NCI-H1417 treated with DMSO at 0.1 percent for 48 hours (cell line): ENCODE measurements around the gene GPRC5D.

ENCODE experiments used
- DNase-seq: peaks from one replicate; lab custom pipeline; 2025; lab: John Stamatoyannopoulos, UW

The GPRC5D gene

GRCh38 chr12:12907552-12907951 is 44.4 kb downstream of the GPRC5D start:
- DNase-seq, result no peak

GRCh38 chr12:12903642-12904609 is 48.0 kb downstream of the GPRC5D start:
- no peak for DNase-seq

DNA sequence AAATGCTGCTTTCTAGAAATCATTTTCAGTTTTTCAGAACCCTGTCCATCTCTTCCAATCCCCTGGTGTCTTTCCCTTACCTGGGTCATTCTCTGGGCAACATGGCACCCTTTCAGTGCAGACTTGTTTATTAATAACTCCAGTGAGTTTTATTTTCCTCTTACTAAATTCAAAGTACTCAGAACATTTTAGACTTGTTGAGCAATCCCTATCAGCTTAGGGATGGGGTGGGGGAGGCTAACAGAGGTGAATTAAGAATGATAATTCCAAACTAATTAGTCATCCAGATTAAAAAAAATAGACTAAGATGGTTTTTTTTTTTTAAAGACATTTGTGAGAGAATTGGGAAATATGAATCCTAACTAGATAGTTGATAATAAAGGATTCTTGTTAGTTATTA is 49.9 kb downstream of the GPRC5D start:
- DNase-seq, result no peak

- DNase-seq, result no peak
These were observed 50.7 kb downstream of the GPRC5D start for GRCh38 chr12:12901158-12901791.

DNA sequence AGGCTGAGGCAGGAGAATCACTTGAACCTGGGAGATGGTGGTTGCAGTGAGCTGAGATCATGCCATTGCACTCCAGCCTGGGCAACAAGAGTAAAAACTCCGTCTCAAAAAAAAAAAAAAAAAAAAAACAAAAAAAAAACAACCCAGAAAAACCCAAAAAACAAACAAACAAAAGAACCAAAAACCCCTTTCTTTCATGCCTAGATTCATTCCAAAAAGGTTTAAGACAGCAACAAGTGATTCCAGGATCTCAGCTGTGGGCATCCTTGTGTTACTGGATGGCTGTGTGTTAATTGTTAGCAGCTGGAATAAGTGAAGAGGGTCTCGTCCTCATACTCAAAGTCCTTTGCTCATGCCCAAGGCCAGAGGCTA is 51.2 kb downstream of the GPRC5D start:
- DNase-seq, result no peak

DNA sequence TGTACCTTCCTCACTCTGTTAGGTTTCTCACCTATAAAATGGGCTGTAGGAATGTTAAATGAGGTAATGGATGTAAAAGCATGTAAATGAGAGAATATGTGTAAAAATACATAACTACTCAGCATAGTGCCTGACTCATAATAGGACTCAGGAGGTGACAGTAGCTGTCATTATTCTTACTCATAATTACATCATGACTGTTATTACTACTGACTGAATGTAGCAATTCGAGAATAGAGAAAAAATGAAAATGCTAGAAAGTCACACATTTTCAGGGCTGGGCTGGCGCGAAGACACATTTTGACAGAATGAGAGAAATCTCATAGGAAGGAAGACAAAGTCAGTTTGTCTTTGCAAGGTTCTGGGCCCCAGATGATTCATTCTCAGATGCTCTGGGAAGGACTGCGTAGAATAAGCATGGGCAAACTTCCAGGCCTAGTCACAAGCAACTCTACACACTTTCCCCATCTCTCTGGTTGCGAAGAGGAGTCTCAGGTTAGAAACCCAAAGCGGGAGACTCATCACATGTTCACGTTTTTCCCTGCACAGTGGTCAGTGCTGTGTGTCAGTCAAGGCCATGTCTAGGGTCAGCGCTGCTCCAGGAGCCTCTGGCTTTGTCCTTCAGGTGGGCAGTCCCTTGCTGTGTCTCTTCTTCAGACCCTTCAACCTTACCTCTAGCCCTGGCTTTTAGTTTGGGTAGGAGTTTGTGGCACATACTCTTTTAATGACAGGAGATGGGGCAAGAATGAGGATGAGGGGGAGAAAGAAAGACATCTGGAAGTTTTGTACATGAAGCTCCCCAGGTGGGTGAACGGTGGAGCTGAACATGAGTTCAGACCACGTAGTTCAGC is 52.2 kb downstream of the GPRC5D start:
- DNase-seq, result no peak

DNA sequence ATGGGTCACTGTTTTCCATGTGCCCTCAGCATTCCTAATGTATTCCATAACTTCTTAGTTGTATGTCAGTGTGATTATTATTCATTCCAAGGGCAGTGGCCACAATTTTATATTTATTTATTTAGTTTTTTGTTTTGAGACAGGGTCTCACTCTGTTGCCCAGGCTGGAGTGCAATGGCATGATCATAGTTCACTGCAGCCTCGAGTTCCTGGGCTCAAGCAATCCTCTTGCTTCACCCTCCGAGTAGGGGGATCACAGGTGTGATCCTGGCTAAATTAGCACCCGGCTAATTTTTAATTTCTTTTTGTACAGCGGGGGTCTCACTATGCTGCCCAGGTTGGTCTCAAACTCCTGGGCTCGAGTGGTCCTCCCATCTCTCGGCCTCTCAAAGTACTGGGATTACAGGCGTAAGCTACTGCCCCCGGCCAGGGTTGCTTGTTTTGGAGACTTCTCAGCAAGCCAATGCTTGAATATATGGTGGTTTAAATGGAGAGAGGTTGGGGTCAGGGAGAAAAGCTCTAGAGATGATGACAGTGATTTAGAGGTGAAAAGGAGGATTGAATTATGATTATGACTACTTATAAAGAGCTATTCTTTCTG is 53.0 kb downstream of the GPRC5D start:
- DNase-seq, result no peak

- DNase-seq, result no peak
These were observed 53.7 kb downstream of the GPRC5D start for GRCh38 chr12:12898136-12898717.

GRCh38 chr12:12897302-12897701 is 54.7 kb downstream of the GPRC5D start:
- no peak for DNase-seq

- no peak for DNase-seq
These were observed 55.7 kb downstream of the GPRC5D start for GRCh38 chr12:12896260-12896659.

GRCh38 chr12:12893438-12893837 is 58.5 kb downstream of the GPRC5D start:
- DNase-seq, result no peak

DNA sequence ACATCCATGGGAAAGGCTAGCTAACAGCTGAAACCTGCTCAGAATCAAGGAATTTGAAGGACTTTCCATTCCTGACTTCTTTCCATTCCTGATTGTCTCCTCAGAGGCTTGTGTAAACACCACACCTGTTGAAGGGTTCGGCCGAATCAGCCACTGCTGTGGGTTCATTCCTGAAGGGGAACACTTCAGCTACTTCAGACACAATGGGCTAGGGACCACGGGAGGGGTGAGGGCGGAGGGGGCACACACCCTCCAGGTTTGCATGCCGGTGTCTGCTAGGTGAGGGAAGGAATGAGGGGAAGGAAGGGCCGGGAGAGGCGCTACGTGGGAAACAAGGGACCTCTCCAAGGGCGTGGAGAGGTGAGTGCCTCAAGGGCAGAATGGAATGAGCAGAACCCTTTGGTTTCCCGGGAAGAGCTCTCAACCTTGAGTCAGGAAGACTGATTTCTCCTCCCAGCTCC is 59.3 kb downstream of the GPRC5D start:
- DNase-seq, result no peak

DNA sequence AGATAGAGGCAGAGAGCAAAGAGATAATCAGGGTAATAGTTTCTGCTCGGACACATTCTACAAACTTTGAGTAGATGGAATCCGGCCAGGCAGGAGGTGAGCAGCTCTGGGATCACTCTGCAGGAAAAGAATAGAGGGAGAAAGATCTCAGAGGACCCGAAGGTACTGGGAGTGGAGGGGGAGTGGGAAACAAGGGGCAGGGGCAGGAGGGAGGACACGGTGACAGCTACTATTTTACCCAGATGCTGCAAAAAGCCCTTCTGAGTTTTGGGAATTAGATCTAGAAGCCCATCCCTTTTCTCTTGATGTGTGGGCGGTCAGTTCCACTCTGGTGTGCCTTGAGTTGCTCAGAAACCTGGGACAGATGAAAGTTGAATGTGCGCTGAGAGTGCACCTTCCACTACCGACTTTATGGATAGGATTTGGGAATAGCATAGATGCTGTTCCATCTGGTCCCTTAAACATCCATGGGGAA is 60.1 kb downstream of the GPRC5D start:
- no peak for DNase-seq

DNA sequence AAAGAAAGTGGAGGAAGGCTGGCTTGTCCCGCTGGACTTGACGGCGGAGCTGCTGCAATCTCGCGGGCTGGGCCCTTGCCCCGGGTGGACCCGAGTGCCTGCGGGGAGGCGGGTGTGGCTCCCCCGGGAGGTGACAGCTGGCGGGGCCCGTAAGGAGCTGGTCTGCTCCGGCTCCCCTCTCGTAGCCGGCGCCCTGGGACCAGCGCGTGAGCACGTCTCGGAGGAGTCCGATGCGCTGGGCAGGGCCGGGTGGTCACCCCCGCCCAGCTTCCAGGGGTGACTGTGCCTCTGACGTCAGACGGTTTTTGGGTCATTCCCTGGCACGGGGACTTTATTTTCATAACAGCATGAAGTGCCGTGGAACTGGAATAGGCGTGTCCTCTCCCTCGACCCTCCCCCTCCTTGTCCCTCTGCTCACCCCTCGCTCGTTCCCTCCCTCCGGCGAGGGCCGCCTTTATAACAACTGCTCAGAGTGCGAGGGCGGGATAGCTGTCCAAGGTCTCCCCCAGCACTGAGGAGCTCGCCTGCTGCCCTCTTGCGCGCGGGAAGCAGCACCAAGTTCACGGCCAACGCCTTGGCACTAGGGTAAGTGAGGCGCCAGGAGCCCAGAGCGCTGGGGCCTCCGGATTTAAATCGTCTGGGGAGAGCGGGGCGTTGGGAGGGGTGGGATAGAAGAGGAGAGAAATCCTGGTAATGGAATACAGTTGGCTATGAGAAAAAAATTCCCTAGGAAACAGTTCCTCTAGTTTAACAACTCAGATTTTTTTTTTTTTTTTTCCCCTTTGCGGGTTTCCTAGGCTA is 60.7 kb downstream of the GPRC5D start, which contains the start of gene GPRC5A:
Gene GPRC5A, plus strand, starts transcription at position 483 of the 801 bp plus-strand sequence. CDS start 16,688 bp downstream, outside the sequence.
- no peak for DNase-seq
